ENCODE measurements around the gene ADGRG6.

- TF ChIP-seq CTCF (IDR thresholded peaks at IDR 0.05) = no peak
- TF ChIP-seq POLR2A (IDR thresholded peaks at IDR 0.05) = no peak
Measured at GRCh38 chr6:142386657-142387056, 84.8 kb downstream of the ADGRG6 start.

Data from esophagus squamous epithelium (tissue), 4 donors.